GM06990 (cell line): Measurements from ENCODE around the gene CRACDL.
"Not testable (repeated sequence)": the region's sequence is repeated elsewhere in the genome, so short reads cannot be mapped to it uniquely, and the experiment has no call there.

Experiments used
- DNase-seq: peaks from one replicate; pipeline ENCODE4 v3.0.0-alpha.2; 2011; ENCODE audit not compliant: insufficient read length; ENCODE audit errors: extremely low read depth
- H3K27me3 ChIP-seq: replicated peaks from 2 replicates; pipeline ENCODE4 v1.6.0; 2011; ENCODE audit warnings: low read length; ENCODE audit not compliant: control insufficient read depth, insufficient read depth
- H3K36me3 ChIP-seq: 2 replicates; pipeline ENCODE4 v1.5.1; 2011; ENCODE audit warnings: low read length; ENCODE audit not compliant: control insufficient read depth, insufficient read depth
- H3K4me3 ChIP-seq: replicated peaks from 2 replicates; pipeline ENCODE4 v1.5.1; 2011; ENCODE audit warnings: low read depth, mild to moderate bottlenecking, control low read depth, low read length
- TF ChIP-seq, protein P1 (sequence below): IDR thresholded peaks from 2 replicates; pipeline ENCODE4 v1.5.1; 2011; ENCODE audit warnings: low read length, control low read depth, mild to moderate bottlenecking, inconsistent platforms; ENCODE audit not compliant: insufficient read depth, poor library complexity, severe bottlenecking

Gene CRACDL

GRCh38 chr2:98901702-98902101 is 34.3 kb downstream of the CRACDL start:
- Histone ChIP-seq H3K27me3 (no peaks in the 10 kb centered on the region), H3K4me3 (no peak overlapping the region), H3K36me3 (no peaks in the 10 kb centered on the region)
- TF ChIP-seq, protein P1, sequence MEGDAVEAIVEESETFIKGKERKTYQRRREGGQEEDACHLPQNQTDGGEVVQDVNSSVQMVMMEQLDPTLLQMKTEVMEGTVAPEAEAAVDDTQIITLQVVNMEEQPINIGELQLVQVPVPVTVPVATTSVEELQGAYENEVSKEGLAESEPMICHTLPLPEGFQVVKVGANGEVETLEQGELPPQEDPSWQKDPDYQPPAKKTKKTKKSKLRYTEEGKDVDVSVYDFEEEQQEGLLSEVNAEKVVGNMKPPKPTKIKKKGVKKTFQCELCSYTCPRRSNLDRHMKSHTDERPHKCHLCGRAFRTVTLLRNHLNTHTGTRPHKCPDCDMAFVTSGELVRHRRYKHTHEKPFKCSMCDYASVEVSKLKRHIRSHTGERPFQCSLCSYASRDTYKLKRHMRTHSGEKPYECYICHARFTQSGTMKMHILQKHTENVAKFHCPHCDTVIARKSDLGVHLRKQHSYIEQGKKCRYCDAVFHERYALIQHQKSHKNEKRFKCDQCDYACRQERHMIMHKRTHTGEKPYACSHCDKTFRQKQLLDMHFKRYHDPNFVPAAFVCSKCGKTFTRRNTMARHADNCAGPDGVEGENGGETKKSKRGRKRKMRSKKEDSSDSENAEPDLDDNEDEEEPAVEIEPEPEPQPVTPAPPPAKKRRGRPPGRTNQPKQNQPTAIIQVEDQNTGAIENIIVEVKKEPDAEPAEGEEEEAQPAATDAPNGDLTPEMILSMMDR: no peak
- DNase-seq: no peak

GRCh38 chr2:98901291-98901690 is 34.7 kb downstream of the CRACDL start:
- no peak for DNase-seq
- Histone ChIP-seq H3K27me3 (no peaks in the 10 kb centered on the region), H3K36me3 (no peaks in the 10 kb centered on the region), H3K4me3 (no peak overlapping the region)
- TF ChIP-seq, protein P1: no peak

GRCh38 chr2:98900721-98901120 is 35.3 kb downstream of the CRACDL start:
- no peak for DNase-seq
- H3K4me3 ChIP-seq: no peak overlapping the region
- no peaks in the 10 kb centered on the region for H3K36me3 ChIP-seq
- TF ChIP-seq, protein P1: no peak
- no peaks in the 10 kb centered on the region for H3K27me3 ChIP-seq

- not testable (repeated sequence) for H3K4me3 ChIP-seq, H3K36me3 ChIP-seq, H3K27me3 ChIP-seq, DNase-seq
Measured at GRCh38 chr2:98899703-98900078, 36.3 kb downstream of the CRACDL start.

GRCh38 chr2:98899041-98899702 is 36.9 kb downstream of the CRACDL start:
- no peak overlapping the region for H3K4me3 ChIP-seq
- no peaks in the 10 kb centered on the region for H3K36me3 ChIP-seq
- DNase-seq: no peak
- TF ChIP-seq, protein P1: no peak
- H3K27me3 ChIP-seq: no peaks in the 10 kb centered on the region

DNA sequence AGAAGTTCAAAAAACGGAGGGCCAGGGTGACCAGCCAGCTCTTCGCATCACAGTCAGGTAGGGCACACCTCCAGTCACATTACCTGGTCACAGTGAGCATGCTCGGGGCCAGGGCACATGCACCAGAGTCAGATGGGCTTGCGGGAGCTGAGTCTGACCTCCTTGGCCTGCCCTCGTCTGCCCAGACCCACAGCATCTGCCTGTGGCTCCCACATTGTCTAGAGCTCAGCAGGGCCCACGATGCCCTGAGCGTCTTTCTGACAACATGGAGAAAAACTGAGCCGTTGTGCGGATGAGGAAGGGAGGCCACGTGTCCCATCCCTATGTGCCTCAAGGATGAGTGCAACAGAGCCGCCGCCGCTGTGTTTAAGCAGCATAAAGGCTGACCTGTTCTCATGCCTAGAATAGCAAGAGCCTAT is 37.6 kb downstream of the CRACDL start:
- H3K36me3 ChIP-seq: no peaks in the 10 kb centered on the region
- H3K27me3 ChIP-seq: no peaks in the 10 kb centered on the region
- no peak overlapping the region for H3K4me3 ChIP-seq
- TF ChIP-seq, protein P1: no peak
- DNase-seq: no peak
